SU-DHL-6 (cell line): ENCODE results near the gene MS4A18.
"Not testable (repeated sequence)": the region's sequence is repeated elsewhere in the genome, so short reads cannot be mapped to it uniquely, and the experiment has no call there.

Source experiments
- H2AFZ ChIP-seq: fragments of 200-600 bp; sonication (generic); 2 replicates; pipeline ENCODE4 v1.6.1; 2014; ENCODE audit warnings: low read depth, mild to moderate bottlenecking, moderate library complexity, mixed read lengths, antibody characterized with exemption, low read length; ENCODE audit not compliant: severe bottlenecking
- H3F3A ChIP-seq: fragments of 200-600 bp; shearing (Covaris generic); 2 replicates; pipeline ENCODE4 v1.6.0; 2016; ENCODE audit warnings: antibody characterized with exemption, mild to moderate bottlenecking; ENCODE audit not compliant: insufficient read depth
- H3K27ac ChIP-seq: fragments of 200-600 bp; sonication (generic); 2 replicates; pipeline ENCODE4 v1.5.1; 2016; ENCODE audit warnings: low read depth, mild to moderate bottlenecking, low read length, moderate library complexity, mixed read lengths
- H3K27me3 ChIP-seq: fragments of 200-600 bp; sonication (generic), shearing (Covaris generic); 2 replicates; pipeline ENCODE4 v1.6.0; 2014; ENCODE audit warnings: mild to moderate bottlenecking, low read length
- H3K36me3 ChIP-seq: fragments of 200-600 bp; sonication (generic); 2 replicates; pipeline ENCODE4 v1.6.1; 2014; ENCODE audit warnings: mild to moderate bottlenecking, low read length, mixed read lengths
- H3K4me2 ChIP-seq: fragments of 300-600, 200-600 bp; shearing (Covaris generic), sonication (generic); 2 replicates; pipeline ENCODE4 v1.6.0; 2014; ENCODE audit warnings: low read length, low read depth, mild to moderate bottlenecking; ENCODE audit not compliant: poor library complexity, severe bottlenecking
- H3K4me3 ChIP-seq: fragments of 200-600 bp; sonication (generic); 2 replicates; pipeline ENCODE4 v1.5.1; 2014; ENCODE audit warnings: antibody characterized with exemption, low read length, mild to moderate bottlenecking, mixed read lengths; ENCODE audit not compliant: insufficient read depth, poor library complexity, severe bottlenecking
- H3K79me2 ChIP-seq: fragments of 200-600 bp; sonication (generic); 2 replicates; pipeline ENCODE4 v1.6.1; 2014; ENCODE audit warnings: mild to moderate bottlenecking, low read length, moderate library complexity; ENCODE audit not compliant: insufficient read depth
- H3K9ac ChIP-seq: fragments of 200-600 bp; sonication (generic); 2 replicates; pipeline ENCODE4 v1.7.0; 2014; ENCODE audit warnings: mild to moderate bottlenecking, low read length
- H3K9me2 ChIP-seq: fragments of 200-600 bp; sonication (generic); replicated peaks from 2 replicates; pipeline ENCODE4 v1.6.1; 2014; ENCODE audit warnings: low read length; ENCODE audit not compliant: insufficient read depth
- H3K9me3 ChIP-seq: fragments of 200-600 bp; sonication (generic); 2 replicates; pipeline ENCODE4 v1.6.1; 2014; ENCODE audit warnings: low read length, mixed read lengths; ENCODE audit not compliant: insufficient read depth
- H4K20me1 ChIP-seq: fragments of 200-600 bp; sonication (generic); 2 replicates; pipeline ENCODE4 v1.6.1; 2014; ENCODE audit warnings: low read depth, mild to moderate bottlenecking, antibody characterized with exemption, low read length, moderate library complexity, mixed read lengths
- CTCF ChIP-seq: fragments of 200-600 bp; sonication (generic); IDR thresholded peaks from one replicate; pipeline ENCODE4 v1.5.1; 2017; ENCODE audit warnings: antibody characterized with exemption, mild to moderate bottlenecking, low read length, moderate library complexity; ENCODE audit not compliant: insufficient read depth, poor library complexity, severe bottlenecking
- EZH2phosphoT487 ChIP-seq: fragments of 200-600 bp; sonication (generic), shearing (Covaris generic); conservative IDR thresholded peaks from 2 replicates; pipeline ENCODE4 v1.6.1; 2018; ENCODE audit warnings: mild to moderate bottlenecking, antibody characterized with exemption, low read length, moderate library complexity, mixed read lengths

Gene MS4A18

GRCh38 chr11:60680455-60681119 is 43.9 kb upstream of the MS4A18 start:
- no peaks in the 10 kb centered on the region for H3K9me2 ChIP-seq
- no peaks in the 10 kb centered on the region for H3F3A ChIP-seq
- peaks cover 17% of the 10 kb centered on the region; the same call in 1 of the 2 replicates for H3K9me3 ChIP-seq
- H3K4me3 ChIP-seq: no peak overlapping the region
- H3K4me2 ChIP-seq: no peak overlapping the region
- no peak overlapping the region for H3K27ac ChIP-seq
- no peaks in the 10 kb centered on the region for H4K20me1 ChIP-seq
- TF ChIP-seq CTCF (no peak), EZH2phosphoT487 (no peak)
- no peak overlapping the region for H2AFZ ChIP-seq
- H3K27me3 ChIP-seq: no peaks in the 10 kb centered on the region
- no peaks in the 10 kb centered on the region; the same call in 1 of the 2 replicates for H3K36me3 ChIP-seq
- no peaks in the 10 kb centered on the region for H3K79me2 ChIP-seq
- no peak overlapping the region for H3K9ac ChIP-seq

DNA sequence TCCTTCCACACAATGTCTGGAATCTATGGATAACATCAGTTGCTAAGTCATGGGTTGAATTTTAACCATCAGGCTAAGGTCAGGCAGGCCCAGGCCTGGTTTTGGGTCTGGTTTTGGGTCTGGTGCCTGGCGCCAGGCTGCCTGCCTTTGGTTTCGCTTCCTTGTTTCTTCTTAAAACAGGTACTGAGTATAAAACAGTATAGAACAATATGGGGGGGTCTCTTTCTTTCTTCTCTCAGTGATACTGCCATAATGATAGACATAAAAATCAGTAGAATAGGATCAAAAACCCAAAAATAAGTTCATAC is 40.0 kb upstream of the MS4A18 start:
- H3K9me3 ChIP-seq, H3K36me3 ChIP-seq, H3K27ac ChIP-seq, H3F3A ChIP-seq, H3K4me3 ChIP-seq, H3K4me2 ChIP-seq, H3K79me2 ChIP-seq, H3K9ac ChIP-seq, H3K9me2 ChIP-seq, H4K20me1 ChIP-seq, H2AFZ ChIP-seq, H3K27me3 ChIP-seq: not testable (repeated sequence)

DNA sequence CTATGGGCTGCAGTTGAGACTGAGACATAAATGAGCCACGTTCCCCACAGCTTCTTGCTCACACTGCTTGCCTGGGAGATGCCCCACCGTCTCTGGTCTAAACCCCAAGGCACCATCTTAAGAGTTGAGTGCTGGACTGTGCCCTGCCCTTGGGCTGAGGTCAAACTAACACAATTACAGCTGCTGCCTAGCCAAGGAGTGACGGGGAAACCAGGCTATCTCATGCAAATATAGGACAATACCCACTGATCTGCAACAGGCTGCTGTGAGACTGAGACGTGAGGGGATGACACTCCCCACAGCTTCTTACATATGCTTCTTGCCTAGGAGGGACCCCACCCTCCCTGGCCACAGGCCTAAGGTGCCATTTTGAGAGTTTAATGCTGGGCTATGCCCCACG is 32.9 kb upstream of the MS4A18 start:
- Histone ChIP-seq H3K79me2 (no peaks in the 10 kb centered on the region), H3K9me3 (no peaks in the 10 kb centered on the region), H3K4me3 (no peak overlapping the region), H3K36me3 (no peaks in the 10 kb centered on the region), H3F3A (no peaks in the 10 kb centered on the region), H3K9me2 (no peaks in the 10 kb centered on the region), H3K27ac (no peak overlapping the region), H4K20me1 (no peaks in the 10 kb centered on the region), H3K4me2 (no peak overlapping the region), H2AFZ (no peak overlapping the region), H3K27me3 (no peaks in the 10 kb centered on the region), H3K9ac (no peak overlapping the region)
- TF ChIP-seq EZH2phosphoT487 (no peak), CTCF (no peak)

DNA sequence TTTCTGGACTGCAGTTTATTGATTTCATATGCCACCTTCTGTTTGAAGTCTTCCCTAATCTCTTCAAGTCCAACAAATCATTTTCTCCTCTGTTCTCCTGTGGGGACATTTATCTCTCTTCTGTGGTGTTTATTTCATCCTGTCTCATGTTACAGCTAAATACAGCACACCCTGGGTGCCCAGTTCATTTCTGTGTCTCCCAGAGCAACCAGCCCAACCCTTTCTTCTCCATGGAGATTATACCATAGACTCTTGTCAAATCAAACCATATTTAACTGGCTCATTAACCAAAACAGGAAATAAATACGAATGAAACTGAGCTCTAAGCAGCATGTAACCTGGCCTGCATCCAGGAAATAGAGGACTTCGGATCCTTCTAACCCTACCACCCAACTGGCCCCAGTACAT is 25.2 kb upstream of the MS4A18 start, which contains the start of gene MS4A8:
MS4A8 (plus strand) TSS at position 329 of the 408 bp plus-strand sequence. CDS start 1,249 bp downstream, outside the sequence.
- H4K20me1 ChIP-seq: no peaks in the 10 kb centered on the region
- no peak within 1 kb of the TSS for H3K4me2 ChIP-seq
- TF ChIP-seq CTCF (no peak), EZH2phosphoT487 (no peak)
- H3K36me3 ChIP-seq: no peaks in the 10 kb centered on the region
- no peak within 1 kb of the TSS for H2AFZ ChIP-seq
- H3K9me3 ChIP-seq: no peaks in the 10 kb centered on the region
- no peak within 1 kb of the TSS for H3K4me3 ChIP-seq
- H3K79me2 ChIP-seq: no peaks in the 10 kb centered on the region
- no peak within 1 kb of the TSS for H3K9ac ChIP-seq
- H3K27ac ChIP-seq: no peak within 1 kb of the TSS
- no peaks in the 10 kb centered on the region for H3K9me2 ChIP-seq
- no peaks in the 10 kb centered on the region for H3F3A ChIP-seq
- no peaks in the 10 kb centered on the region for H3K27me3 ChIP-seq
